Gastrocnemius medialis (tissue), 4 donors: ENCODE measurements around the gene ARL2BP. TPM values are rescaled to one million over a fixed set of nuclear protein-coding genes. Genes with fewer than 3 reads are reported as not detected.

Experiments
- ATAC-seq, 2 donors: fragments of 150-250 bp; one replicate each; pipeline ENCODE4 v1.9.1; 2016
- DNase-seq, 2 donors: peaks; one replicate each; pipeline ENCODE4 v3.0.0-alpha.2; 2019
- H3K27ac ChIP-seq, 4 donors: fragments of 200-600 bp; sonication (generic); 1 replicate in 1 of 4; 2 replicates in 3 of 4; pipeline ENCODE4 v1.5.1; 2016 to 2018; ENCODE audit warnings: mild to moderate bottlenecking in 2 of 4, moderate library complexity in 1 of 4
- H3K27me3 ChIP-seq, 3 donors: fragments of 200-600 bp; sonication (generic) in 2 of 3; 1 replicate in 1 of 3; 2 replicates in 2 of 3; pipeline versions ENCODE4 v1.5.1 to v1.6.0; 2016 to 2019; ENCODE audit warnings: mild to moderate bottlenecking in 1 of 3, moderate library complexity in 1 of 3
- H3K36me3 ChIP-seq, 2 donors: fragments of 200-600 bp; sonication (generic) in 1 of 2; one replicate each; pipeline ENCODE4 v1.5.1; 2017 to 2018
- H3K4me1 ChIP-seq, 2 donors: fragments of 200-600 bp; sonication (generic) in 1 of 2; one replicate each; pipeline ENCODE4 v1.5.1; 2016 to 2017; ENCODE audit warnings: mild to moderate bottlenecking in 2 of 2
- H3K4me3 ChIP-seq, 4 donors: fragments of 200-600 bp; sonication (generic) in 3 of 4; 1 replicate in 1 of 4; 2 replicates in 3 of 4; pipeline ENCODE4 v1.5.1; 2016 to 2019; ENCODE audit warnings: mild to moderate bottlenecking in 2 of 4
- H3K9me3 ChIP-seq, 3 donors: fragments of 200-600 bp; sonication (generic) in 2 of 3; 1 replicate in 1 of 3; 2 replicates in 2 of 3; pipeline ENCODE4 v1.5.1; 2016 to 2019
- POLR2A ChIP-seq, 2 donors: fragments of 450-650 bp; IDR thresholded peaks; one replicate each; pipeline ENCODE4 v1.6.1; 2017; ENCODE audit warnings: antibody characterized with exemption in 2 of 2, mild to moderate bottlenecking in 2 of 2, moderate library complexity in 2 of 2
- in situ Hi-C, 4 donors: fragments of 200-750 bp; cut with MboI; loops; one replicate each; pipeline versions ENCODE4 v1.15.0 to v1.8.0; 2017; ENCODE audit warnings: low sequenced_read_pairs in 4 of 4
- intact Hi-C: fragments of 100-400 bp; cut with DNase I; formaldehyde crosslinking; loops from one replicate; pipeline ENCODE4 v1.15.1; 2023; ENCODE audit warnings: low total_unique reads
- total RNA-seq, 4 donors: library from RNA; depleted of rRNA; stranded (reverse); fragments of >200 nt; gene quantifications; one replicate each; pipeline versions ENCODE4 v1.1.0 to v1.2.3, GENCODE V29; 2016
- TF ChIP-seq, protein P1 (sequence below), 5 experiments: fragments of 450-650 bp in 3 of 5; fragments of 200-600 bp in 2 of 5; sonication (generic) in 2 of 5; IDR thresholded peaks in 4 of 5; conservative IDR thresholded peaks in 1 of 5; 1 replicate in 4 of 5; 2 replicates in 1 of 5; pipeline ENCODE4 v1.5.1; 2016 to 2019; ENCODE audit warnings: antibody characterized with exemption in 5 of 5, mild to moderate bottlenecking in 3 of 5, moderate library complexity in 3 of 5

ARL2BP gene
- total RNA-seq, 4 donors from 2014 or later, result 25.5 to 52.6 (median 44.5) TPM

DNA sequence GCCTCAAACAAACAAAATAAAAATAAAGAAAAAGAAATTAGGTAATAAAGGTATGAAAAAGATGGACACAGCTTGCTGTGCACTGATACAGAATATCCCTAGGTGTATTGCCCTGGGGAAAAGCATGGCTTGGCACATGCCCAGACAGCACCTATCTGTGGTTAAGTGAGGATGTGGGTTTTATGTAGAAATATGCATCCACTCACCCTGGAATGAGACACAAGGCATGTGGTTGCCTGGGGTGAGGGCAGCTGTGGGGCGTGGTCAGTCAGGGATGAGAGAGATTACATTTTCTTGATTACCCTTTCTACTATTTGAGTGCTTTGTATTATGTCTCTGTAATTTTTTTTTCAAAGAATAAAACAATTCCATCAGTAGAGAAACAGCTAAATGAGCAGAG is 32.5 kb downstream of the ARL2BP start:
- H3K9me3 ChIP-seq, result no peaks in the 10 kb centered on the region
- no peaks in the 10 kb centered on the region for H3K4me1 ChIP-seq
- intact Hi-C loops (no loop called here), in situ Hi-C loops (no loop called here)
- no peak for ATAC-seq
- H3K27me3 ChIP-seq, result peaks cover 0 to under 1% (median 0%) of the 10 kb centered on the region in 3 donors
- TF ChIP-seq POLR2A (IDR thresholded peaks at IDR 0.05), result no peak
- TF ChIP-seq, protein P1, sequence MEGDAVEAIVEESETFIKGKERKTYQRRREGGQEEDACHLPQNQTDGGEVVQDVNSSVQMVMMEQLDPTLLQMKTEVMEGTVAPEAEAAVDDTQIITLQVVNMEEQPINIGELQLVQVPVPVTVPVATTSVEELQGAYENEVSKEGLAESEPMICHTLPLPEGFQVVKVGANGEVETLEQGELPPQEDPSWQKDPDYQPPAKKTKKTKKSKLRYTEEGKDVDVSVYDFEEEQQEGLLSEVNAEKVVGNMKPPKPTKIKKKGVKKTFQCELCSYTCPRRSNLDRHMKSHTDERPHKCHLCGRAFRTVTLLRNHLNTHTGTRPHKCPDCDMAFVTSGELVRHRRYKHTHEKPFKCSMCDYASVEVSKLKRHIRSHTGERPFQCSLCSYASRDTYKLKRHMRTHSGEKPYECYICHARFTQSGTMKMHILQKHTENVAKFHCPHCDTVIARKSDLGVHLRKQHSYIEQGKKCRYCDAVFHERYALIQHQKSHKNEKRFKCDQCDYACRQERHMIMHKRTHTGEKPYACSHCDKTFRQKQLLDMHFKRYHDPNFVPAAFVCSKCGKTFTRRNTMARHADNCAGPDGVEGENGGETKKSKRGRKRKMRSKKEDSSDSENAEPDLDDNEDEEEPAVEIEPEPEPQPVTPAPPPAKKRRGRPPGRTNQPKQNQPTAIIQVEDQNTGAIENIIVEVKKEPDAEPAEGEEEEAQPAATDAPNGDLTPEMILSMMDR (IDR thresholded peaks at IDR 0.05 in 4 of 5, conservative IDR thresholded peaks at IDR 0.05 in 1 of 5), result no peak
- H3K4me3 ChIP-seq, result no peak overlapping the region
- DNase-seq, result no peak
- no peaks in the 10 kb centered on the region for H3K36me3 ChIP-seq
- H3K27ac ChIP-seq, result no peak overlapping the region

DNA sequence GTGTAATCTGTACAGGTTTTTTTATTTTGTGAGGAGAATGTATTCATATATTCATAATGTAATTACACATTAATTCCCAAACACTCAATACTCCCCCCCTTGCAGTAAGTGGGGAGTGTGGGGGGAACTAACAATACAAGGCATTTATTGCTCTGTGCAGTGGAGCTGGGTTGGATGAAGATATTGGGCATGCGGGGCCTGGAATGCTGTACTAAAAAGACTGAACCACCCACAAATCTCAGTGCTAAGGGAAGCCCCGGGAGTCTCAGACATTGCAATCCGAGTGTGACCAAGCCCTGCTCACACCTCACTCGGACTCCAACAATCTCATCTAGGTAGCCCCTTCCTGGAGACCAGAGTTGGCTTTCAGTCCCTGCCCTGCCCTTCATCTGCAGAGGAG is 33.4 kb downstream of the ARL2BP start:
- H3K9me3 ChIP-seq, result no peaks in the 10 kb centered on the region
- H3K27ac ChIP-seq, result no peak overlapping the region
- no peak for ATAC-seq
- DNase-seq, result no peak
- no peak overlapping the region for H3K4me3 ChIP-seq
- intact Hi-C loops, result no loop called here
- TF ChIP-seq, protein P1 (IDR thresholded peaks at IDR 0.05 in 4 of 5, conservative IDR thresholded peaks at IDR 0.05 in 1 of 5), result no peak
- no peak for TF ChIP-seq POLR2A (IDR thresholded peaks at IDR 0.05)
- no peaks in the 10 kb centered on the region for H3K36me3 ChIP-seq
- peaks cover 2 to 7% (median 4%) of the 10 kb centered on the region in 3 donors for H3K27me3 ChIP-seq
- in situ Hi-C loops, result no loop called here
- H3K4me1 ChIP-seq, result no peaks in the 10 kb centered on the region

GRCh38 chr16:57279780-57280638 is 35.0 kb downstream of the ARL2BP start:
- H3K27me3 ChIP-seq, result peaks cover 12 to 22% (median 15%) of the 10 kb centered on the region in 3 donors
- no peaks in the 10 kb centered on the region for H3K9me3 ChIP-seq
- in situ Hi-C loops (no loop called here), intact Hi-C loops (no loop called here)
- H3K4me3 ChIP-seq, result no peak overlapping the region
- no peak for ATAC-seq
- no peaks in the 10 kb centered on the region for H3K36me3 ChIP-seq
- H3K27ac ChIP-seq, result no peak overlapping the region
- peaks cover 0 to 3% of the 10 kb centered on the region in 2 donors for H3K4me1 ChIP-seq
- no peak for TF ChIP-seq POLR2A (IDR thresholded peaks at IDR 0.05)
- TF ChIP-seq, protein P1 (IDR thresholded peaks at IDR 0.05 in 4 of 5, conservative IDR thresholded peaks at IDR 0.05 in 1 of 5), result no peak
- DNase-seq, result no peak

- Histone ChIP-seq H3K4me1 (peaks cover 0 to 4% of the 10 kb centered on the region in 2 donors), H3K27ac (no peak overlapping the region), H3K36me3 (no peaks in the 10 kb centered on the region), H3K4me3 (no peak overlapping the region), H3K27me3 (peaks cover 12 to 22% (median 17%) of the 10 kb centered on the region in 3 donors), H3K9me3 (no peaks in the 10 kb centered on the region)
- no peak for DNase-seq
- no peak for TF ChIP-seq POLR2A (IDR thresholded peaks at IDR 0.05)
- TF ChIP-seq, protein P1 (IDR thresholded peaks at IDR 0.05 in 4 of 5, conservative IDR thresholded peaks at IDR 0.05 in 1 of 5), result no peak
- in situ Hi-C loops (no loop called here), intact Hi-C loops (no loop called here)
- no peak for ATAC-seq
These were observed 36.7 kb downstream of the ARL2BP start for GRCh38 chr16:57281791-57282190.
